GM19035 (cell line): Measurements from ENCODE around the gene RSPRY1.
"Not testable (repeated sequence)": the region's sequence is repeated elsewhere in the genome, so short reads cannot be mapped to it uniquely, and the experiment has no call there.

Source experiments
- ATAC-seq: cut with Tn5 transposase; IDR thresholded peaks from one replicate; pipeline ENCODE4 v1.9.1; 2021; ENCODE audit not compliant: unreplicated experiment

RSPRY1 gene

GRCh38 chr16:57252148-57252721 is 66.1 kb downstream of the RSPRY1 start:
- ATAC-seq = no peak

- ATAC-seq = no peak
Observed at GRCh38 chr16:57253466-57253865, 67.3 kb downstream of the RSPRY1 start.

GRCh38 chr16:57255686-57256415 is 69.7 kb downstream of the RSPRY1 start:
- no peak for ATAC-seq

GRCh38 chr16:57256601-57257395 is 70.7 kb downstream of the RSPRY1 start:
- no peak for ATAC-seq

- no peak for ATAC-seq
Observed at GRCh38 chr16:57257455-57258070, 71.4 kb downstream of the RSPRY1 start.

- ATAC-seq = no peak
Observed at GRCh38 chr16:57258226-57258909, 72.2 kb downstream of the RSPRY1 start.

GRCh38 chr16:57258910-57259475 is 72.9 kb downstream of the RSPRY1 start:
- no peak for ATAC-seq

- no peak for ATAC-seq
Observed at GRCh38 chr16:57260294-57260929, 74.3 kb downstream of the RSPRY1 start.

- ATAC-seq = no peak
Observed at GRCh38 chr16:57261806-57262205, 75.7 kb downstream of the RSPRY1 start.

- ATAC-seq = no peak
Observed at GRCh38 chr16:57262841-57263540, 76.9 kb downstream of the RSPRY1 start.

- ATAC-seq = no peak
Observed at GRCh38 chr16:57263541-57264351, 77.6 kb downstream of the RSPRY1 start.

GRCh38 chr16:57264381-57264780 is 78.3 kb downstream of the RSPRY1 start:
- ATAC-seq = no peak

- no peak for ATAC-seq
Observed at GRCh38 chr16:57264950-57265371, 78.8 kb downstream of the RSPRY1 start.

- no peak for ATAC-seq
Observed at GRCh38 chr16:57265850-57266530, 79.9 kb downstream of the RSPRY1 start.

GRCh38 chr16:57266531-57267260 is 80.6 kb downstream of the RSPRY1 start:
- no peak for ATAC-seq

GRCh38 chr16:57267343-57267742 is 81.2 kb downstream of the RSPRY1 start:
- ATAC-seq = not testable (repeated sequence)
